COR-L47 (cell line): ENCODE data around the gene PHOSPHO2.
A peak's percentile ranks its signal among the peaks of the same experiment; 100 is the strongest.

Experiments used
- DNase-seq: peaks from one replicate; lab custom pipeline; 2025; lab: John Stamatoyannopoulos, UW

Gene PHOSPHO2

GRCh38 chr2:169716938-169717690, 22.8 kb downstream of the PHOSPHO2 start:
- DNase-seq: peak; percentile 78

GRCh38 chr2:169717691-169718063, 23.4 kb downstream of the PHOSPHO2 start:
- no peak for DNase-seq

GRCh38 chr2:169718930-169719504, 24.7 kb downstream of the PHOSPHO2 start:
- DNase-seq: no peak

- DNase-seq: no peak
Observed at GRCh38 chr2:169721016-169721415, 26.7 kb downstream of the PHOSPHO2 start.

- DNase-seq: no peak
Observed at GRCh38 chr2:169727065-169727464, 32.8 kb downstream of the PHOSPHO2 start.

- DNase-seq: no peak
Observed at GRCh38 chr2:169729274-169729605, 35.0 kb downstream of the PHOSPHO2 start.

- no peak for DNase-seq
Observed at GRCh38 chr2:169732075-169732474, 37.8 kb downstream of the PHOSPHO2 start.

- no peak for DNase-seq
Observed at GRCh38 chr2:169732583-169733358, 38.5 kb downstream of the PHOSPHO2 start.

- DNase-seq: peak; percentile 48
Observed at GRCh38 chr2:169734169-169734847, 40.0 kb downstream of the PHOSPHO2 start.

- no peak for DNase-seq
Observed at GRCh38 chr2:169735623-169736022, 41.4 kb downstream of the PHOSPHO2 start.

GRCh38 chr2:169736902-169737301, 42.6 kb downstream of the PHOSPHO2 start:
- DNase-seq: no peak

GRCh38 chr2:169738566-169739229, 44.4 kb downstream of the PHOSPHO2 start:
- DNase-seq: no peak

- DNase-seq: no peak
Observed at GRCh38 chr2:169739351-169739750, 45.1 kb downstream of the PHOSPHO2 start.

GRCh38 chr2:169743549-169743948, 49.3 kb downstream of the PHOSPHO2 start:
- no peak for DNase-seq

GRCh38 chr2:169746240-169746639, 52.0 kb downstream of the PHOSPHO2 start:
- DNase-seq: no peak

- DNase-seq: no peak
Observed at GRCh38 chr2:169748319-169748718, 54.0 kb downstream of the PHOSPHO2 start.
